ENCODE measurements around the gene CHKB.
A peak's percentile ranks its signal among the peaks of the same experiment; 100 is the strongest.
"Not testable (repeated sequence)": the region's sequence is repeated elsewhere in the genome, so short reads cannot be mapped to it uniquely, and the experiment has no call there.

Gene CHKB

DNA sequence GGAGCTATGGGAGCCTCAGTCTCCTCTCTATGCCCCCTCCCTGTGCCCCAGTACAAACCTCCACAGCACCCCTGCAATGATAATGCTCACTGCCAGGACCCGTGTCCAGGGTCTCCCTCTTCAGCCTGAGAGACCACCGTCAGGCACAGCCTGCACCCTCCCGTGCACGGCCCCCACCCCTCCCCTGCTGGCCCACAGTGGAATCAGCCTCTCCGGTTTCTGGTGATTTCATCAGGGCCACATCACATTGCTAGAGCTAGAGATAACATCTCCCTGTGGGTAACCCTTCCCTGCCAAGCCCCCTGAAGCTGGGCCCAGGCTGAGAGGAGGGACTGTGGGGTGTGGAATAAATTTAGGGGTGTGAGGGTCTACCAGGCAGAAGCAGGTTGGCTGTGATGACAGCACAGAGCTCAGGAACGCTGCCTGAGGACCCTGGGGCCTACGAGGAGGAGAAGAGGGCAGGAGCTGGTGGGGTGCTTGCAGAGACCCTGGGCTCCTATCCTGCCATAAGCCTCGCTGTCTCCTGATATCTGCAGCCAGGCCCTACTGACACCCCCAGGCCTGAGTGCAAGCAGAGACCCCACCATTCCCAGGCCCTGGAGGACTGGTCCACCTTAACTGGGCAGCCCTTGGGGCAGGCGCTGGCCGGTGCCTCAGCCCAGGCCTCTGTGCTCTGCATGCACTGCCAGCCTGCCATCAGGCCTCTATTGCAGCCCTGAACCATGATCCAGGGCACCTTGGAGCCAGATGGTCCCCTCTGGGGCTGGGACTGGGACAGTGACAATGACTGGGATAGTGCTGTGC, 36.9 kb downstream of the CHKB start, which contains the start of gene KLHDC7B:
KLHDC7B (plus strand) TSS at position 378 of the 804 bp plus-strand sequence; CDS start at position 723, 345 bp downstream.
- DNase-seq (ENCODE audit: low read depth), result peak; percentile 60
- no peak within 1 kb of the TSS for H3K4me3 ChIP-seq (ENCODE audit: low read depth, low read length)
- TF ChIP-seq, protein P1, sequence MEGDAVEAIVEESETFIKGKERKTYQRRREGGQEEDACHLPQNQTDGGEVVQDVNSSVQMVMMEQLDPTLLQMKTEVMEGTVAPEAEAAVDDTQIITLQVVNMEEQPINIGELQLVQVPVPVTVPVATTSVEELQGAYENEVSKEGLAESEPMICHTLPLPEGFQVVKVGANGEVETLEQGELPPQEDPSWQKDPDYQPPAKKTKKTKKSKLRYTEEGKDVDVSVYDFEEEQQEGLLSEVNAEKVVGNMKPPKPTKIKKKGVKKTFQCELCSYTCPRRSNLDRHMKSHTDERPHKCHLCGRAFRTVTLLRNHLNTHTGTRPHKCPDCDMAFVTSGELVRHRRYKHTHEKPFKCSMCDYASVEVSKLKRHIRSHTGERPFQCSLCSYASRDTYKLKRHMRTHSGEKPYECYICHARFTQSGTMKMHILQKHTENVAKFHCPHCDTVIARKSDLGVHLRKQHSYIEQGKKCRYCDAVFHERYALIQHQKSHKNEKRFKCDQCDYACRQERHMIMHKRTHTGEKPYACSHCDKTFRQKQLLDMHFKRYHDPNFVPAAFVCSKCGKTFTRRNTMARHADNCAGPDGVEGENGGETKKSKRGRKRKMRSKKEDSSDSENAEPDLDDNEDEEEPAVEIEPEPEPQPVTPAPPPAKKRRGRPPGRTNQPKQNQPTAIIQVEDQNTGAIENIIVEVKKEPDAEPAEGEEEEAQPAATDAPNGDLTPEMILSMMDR (IDR thresholded peaks at IDR 0.05; ENCODE audit: low read depth, low read length), result peak; percentile 22
- TF ChIP-seq POLR2A (IDR thresholded peaks at IDR 0.05; ENCODE audit: extremely low read depth, insufficient read length), result no peak

DNA sequence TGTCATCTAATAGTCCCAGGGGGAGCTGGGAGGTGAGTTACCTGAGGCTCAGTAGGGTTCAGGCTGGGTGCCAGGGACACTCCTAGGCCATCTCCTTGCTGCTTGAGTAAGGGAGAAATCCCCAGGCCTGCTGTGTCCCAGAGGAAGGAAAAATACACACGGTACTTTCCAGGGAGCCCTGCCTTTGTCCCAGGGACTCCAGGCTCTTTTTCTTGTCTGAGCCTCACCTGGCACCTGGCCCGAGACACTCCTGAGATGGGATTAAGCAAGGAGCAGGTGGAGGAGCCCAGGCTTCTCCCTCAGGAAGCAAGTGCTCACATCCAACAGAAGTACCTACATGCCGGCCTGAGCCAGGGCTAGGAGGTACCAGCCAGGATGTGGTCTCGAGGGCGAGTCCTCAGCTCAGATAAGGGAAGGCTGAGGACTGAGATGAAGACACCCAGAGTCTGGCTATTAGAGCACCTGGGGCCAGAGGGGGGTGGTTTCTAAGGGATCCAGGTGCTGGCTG, 37.8 kb downstream of the CHKB start:
- peak; percentile 42 for DNase-seq (ENCODE audit: low read depth)
- TF ChIP-seq POLR2A (IDR thresholded peaks at IDR 0.05; ENCODE audit: extremely low read depth, insufficient read length), result no peak
- TF ChIP-seq MYC (IDR thresholded peaks at IDR 0.05; ENCODE audit: low read depth, low read length), result no peak
- TF ChIP-seq, protein P1 (IDR thresholded peaks at IDR 0.05; ENCODE audit: low read depth, low read length), result no peak
- TF ChIP-seq, protein P2, sequence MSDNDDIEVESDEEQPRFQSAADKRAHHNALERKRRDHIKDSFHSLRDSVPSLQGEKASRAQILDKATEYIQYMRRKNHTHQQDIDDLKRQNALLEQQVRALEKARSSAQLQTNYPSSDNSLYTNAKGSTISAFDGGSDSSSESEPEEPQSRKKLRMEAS (IDR thresholded peaks at IDR 0.05; ENCODE audit: low read depth, low read length), result no peak
- no peak overlapping the region for H3K4me3 ChIP-seq (ENCODE audit: low read depth, low read length)

DNA sequence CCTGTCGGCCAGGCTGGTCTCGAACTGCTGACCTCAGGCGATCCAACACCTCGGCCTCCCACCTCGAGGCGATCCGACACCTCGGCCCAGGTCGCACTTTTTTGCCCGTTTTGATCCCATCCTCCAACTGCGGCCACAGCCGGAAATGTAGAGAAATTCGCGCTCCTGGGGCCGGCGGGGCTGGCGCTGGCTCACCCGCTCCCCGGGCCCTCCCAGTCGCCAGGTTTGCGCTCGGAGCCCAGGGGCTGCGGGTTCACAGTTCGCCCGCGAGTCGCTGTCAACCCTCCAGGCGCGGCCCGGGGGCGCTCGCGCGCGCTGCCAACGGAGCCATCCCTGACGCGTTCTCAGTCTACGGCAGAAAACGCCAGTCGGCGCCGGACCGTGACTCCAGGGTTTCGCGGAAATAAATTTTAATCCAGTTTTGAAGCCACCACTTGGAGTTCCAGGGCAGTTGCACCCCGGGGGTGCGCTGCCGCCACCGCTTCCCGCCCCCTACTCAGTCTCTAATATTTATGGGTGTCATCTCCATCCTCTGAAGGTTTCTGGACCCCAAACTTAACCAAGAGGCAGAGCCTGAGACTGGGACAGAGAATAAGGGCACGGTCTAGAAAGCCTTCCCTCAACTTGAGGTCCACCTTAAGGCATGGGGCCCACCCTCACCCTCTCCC, 38.4 kb downstream of the CHKB start:
- peak; percentile 91 for DNase-seq (ENCODE audit: low read depth)
- no peak overlapping the region for H3K4me3 ChIP-seq (ENCODE audit: low read depth, low read length)

DNA sequence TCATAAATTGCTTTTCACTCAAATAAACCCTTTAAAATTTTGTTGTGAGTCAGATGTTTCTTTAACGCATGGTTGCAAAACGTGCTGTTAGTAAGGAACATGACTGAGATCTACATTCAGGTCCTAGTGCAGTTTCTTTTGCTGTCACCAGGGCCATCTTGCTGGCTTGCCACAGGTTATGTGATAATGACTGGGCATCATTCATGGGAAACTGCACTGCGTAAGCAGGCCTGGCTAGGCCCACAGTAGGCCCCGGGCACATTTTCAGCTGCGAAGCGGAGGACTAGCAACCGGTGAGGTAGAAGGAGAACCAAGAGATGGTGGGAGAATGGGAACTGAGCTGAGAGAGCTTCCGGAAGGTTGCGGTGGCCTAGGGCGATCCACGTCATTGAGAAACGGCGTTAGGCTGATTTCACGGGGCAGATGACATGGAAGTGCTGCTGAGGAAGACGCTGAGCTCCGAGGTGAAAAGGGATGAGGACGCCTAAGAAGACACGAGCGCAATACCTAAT, 40.2 kb downstream of the CHKB start:
- peak; percentile 93 for DNase-seq (ENCODE audit: low read depth)
- TF ChIP-seq, protein P1 (IDR thresholded peaks at IDR 0.05; ENCODE audit: low read depth, low read length), result no peak
- TF ChIP-seq MYC (IDR thresholded peaks at IDR 0.05; ENCODE audit: low read depth, low read length), result no peak; the same call in 1 of the 2 replicates
- TF ChIP-seq, protein P2 (IDR thresholded peaks at IDR 0.05; ENCODE audit: low read depth, low read length), result peak; percentile 48; the same call in 1 of the 2 replicates
- no peak for TF ChIP-seq POLR2A (IDR thresholded peaks at IDR 0.05; ENCODE audit: extremely low read depth, insufficient read length)
- no peak overlapping the region for H3K4me3 ChIP-seq (ENCODE audit: low read depth, low read length)

More for the DNA sequence above, 38.4 kb downstream of the CHKB start:
- TF ChIP-seq MYC (IDR thresholded peaks at IDR 0.05; ENCODE audit: low read depth, low read length), result no peak
- TF ChIP-seq, protein P1 (IDR thresholded peaks at IDR 0.05; ENCODE audit: low read depth, low read length), result peak; percentile 72
- TF ChIP-seq, protein P2 (IDR thresholded peaks at IDR 0.05; ENCODE audit: low read depth, low read length), result no peak

DNA sequence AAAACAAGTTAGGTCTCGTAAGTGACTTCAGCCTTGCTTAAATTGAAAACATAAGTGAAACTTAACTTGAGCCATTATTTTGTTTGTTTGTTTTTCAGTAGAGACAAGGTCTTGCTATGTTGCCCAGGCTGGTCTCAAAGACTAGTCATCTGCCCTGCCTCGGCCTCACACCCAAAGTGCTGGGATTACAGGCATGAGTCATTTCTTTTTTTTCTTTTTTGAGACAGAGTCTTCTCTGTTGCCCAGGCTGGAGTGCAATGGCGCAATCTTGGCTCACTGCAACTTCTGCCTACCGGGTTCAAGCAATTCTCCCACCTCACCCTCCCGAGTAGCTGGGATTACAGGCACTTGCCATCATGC, 41.0 kb downstream of the CHKB start:
- DNase-seq (ENCODE audit: low read depth), result peak; percentile 88

DNA sequence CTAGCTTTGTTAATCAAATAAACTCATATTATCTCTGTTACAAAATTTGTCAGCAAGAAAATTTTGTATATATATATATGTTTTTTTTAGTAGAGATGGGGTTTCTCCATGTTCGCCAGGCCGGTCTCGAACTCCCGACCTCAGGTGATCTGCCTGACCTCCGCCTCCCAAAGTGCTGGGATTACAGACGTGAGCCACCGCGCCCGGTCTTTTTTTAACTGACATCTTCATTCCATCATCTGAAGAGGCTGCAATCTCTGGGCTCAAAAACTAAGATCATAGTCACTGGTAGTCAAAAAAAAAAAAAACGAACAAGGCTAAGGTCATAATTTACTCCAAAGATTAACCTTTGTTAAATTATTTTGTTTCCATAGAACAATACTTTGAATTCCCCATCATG, 42.3 kb downstream of the CHKB start:
- H3K4me3 ChIP-seq (ENCODE audit: low read depth, low read length), result no peak overlapping the region
- TF ChIP-seq, protein P1 (IDR thresholded peaks at IDR 0.05; ENCODE audit: low read depth, low read length), result no peak
- TF ChIP-seq, protein P2 (IDR thresholded peaks at IDR 0.05; ENCODE audit: low read depth, low read length), result no peak
- TF ChIP-seq POLR2A (IDR thresholded peaks at IDR 0.05; ENCODE audit: extremely low read depth, insufficient read length), result no peak
- TF ChIP-seq MYC (IDR thresholded peaks at IDR 0.05; ENCODE audit: low read depth, low read length), result no peak

More for the DNA sequence above, 41.0 kb downstream of the CHKB start:
- not testable (repeated sequence) for H3K4me3 ChIP-seq (ENCODE audit: low read depth, low read length)

More for the DNA sequence above, 42.3 kb downstream of the CHKB start:
- no peak for DNase-seq (ENCODE audit: low read depth)

Data from NB4 (cell line).